CD4-positive, alpha-beta T cell (primary cell): ENCODE data around the gene ACTR1B. TPM values are rescaled to one million over a fixed set of nuclear protein-coding genes. Genes with fewer than 3 reads are reported as not detected.

Experiments
- ATAC-seq: fragments of 200-7000 bp; cut with Tn5 transposase; one replicate; pipeline ENCODE4 v1.10.0; 2022; ENCODE audit warnings: mild to moderate bottlenecking; ENCODE audit not compliant: poor library complexity
- CTCF ChIA-PET: fragments of 350-600 bp; sonication (Branson Sonifier 250); formaldehyde crosslinking; loops from one replicate; lab custom pipeline; 2021; ENCODE audit warnings: antibody characterized with exemption, inconsistent platforms; lab: Charles Lee
- POLR2A ChIA-PET: fragments of 350-600 bp; sonication (Branson Sonifier 250); formaldehyde crosslinking; loops from one replicate; lab custom pipeline; 2021; ENCODE audit warnings: antibody characterized with exemption, inconsistent platforms; lab: Charles Lee
- DNase-seq, 14 experiments: peaks; one replicate each; pipeline ENCODE4 v3.0.0-alpha.2; 2013 to 2020; ENCODE audit warnings: mixed read lengths in 2 of 14
- H3K27ac ChIP-seq, 2 donors: one replicate each; pipeline versions ENCODE4 v1.5.1 to v1.7.0; 2013; ENCODE audit warnings: low read length in 2 of 2, low read depth in 1 of 2, mild to moderate bottlenecking in 1 of 2
- H3K27me3 ChIP-seq, 2 experiments: 1 replicate in 1 of 2; 2 replicates in 1 of 2; pipeline versions ENCODE4 v1.6.1 to v1.7.0; 2013; ENCODE audit warnings: low read length in 2 of 2, control low read depth in 1 of 2, mild to moderate bottlenecking in 1 of 2, moderate library complexity in 1 of 2; ENCODE audit not compliant: insufficient read depth in 2 of 2, control insufficient read depth in 1 of 2
- H3K36me3 ChIP-seq: one replicate; pipeline ENCODE4 v1.6.1; 2013; ENCODE audit warnings: low read length, control low read depth; ENCODE audit not compliant: insufficient read depth
- H3K4me1 ChIP-seq: one replicate; pipeline ENCODE4 v1.6.1; 2013; ENCODE audit warnings: low read length, control low read depth; ENCODE audit not compliant: insufficient read depth
- H3K4me3 ChIP-seq: one replicate; pipeline ENCODE4 v1.5.1; 2013; ENCODE audit warnings: mild to moderate bottlenecking, low read length, moderate library complexity
- H3K9me3 ChIP-seq, 2 experiments: 1 replicate in 1 of 2; 2 replicates in 1 of 2; pipeline versions ENCODE4 v1.6.1 to v1.7.0; 2013; ENCODE audit warnings: low read length in 2 of 2, mild to moderate bottlenecking in 2 of 2, control low read depth in 1 of 2, moderate library complexity in 1 of 2; ENCODE audit not compliant: control insufficient read depth in 1 of 2, insufficient read depth in 1 of 2
- H3K27ac Mint-ChIP-seq: one replicate; pipeline ENCODE4 v1.8.0; 2020; ENCODE audit warnings: mixed read lengths
- H3K27me3 Mint-ChIP-seq: one replicate; pipeline ENCODE4 v1.8.0; 2021; ENCODE audit warnings: mixed read lengths
- H3K36me3 Mint-ChIP-seq: one replicate; pipeline ENCODE4 v1.8.0; 2021; ENCODE audit warnings: low read depth, mixed read lengths
- H3K4me1 Mint-ChIP-seq: one replicate; pipeline ENCODE4 v1.8.0; 2021; ENCODE audit warnings: low read depth, mixed read lengths
- H3K4me3 Mint-ChIP-seq: one replicate; pipeline ENCODE4 v1.8.0; 2020; ENCODE audit warnings: mild to moderate bottlenecking, mixed read lengths
- H3K9me3 Mint-ChIP-seq: one replicate; pipeline ENCODE4 v1.8.0; 2020; ENCODE audit warnings: mixed read lengths
- intact Hi-C, 2 experiments: fragments of 100-400 bp; cut with DNase I in 1 of 2; cut with micrococcal nuclease in 1 of 2; formaldehyde crosslinking; loops; one replicate each; pipeline versions ENCODE4 v1.15.1 to v1.9.0; 2023 to 2025; cut with DNase I, micrococcal nuclease
- total RNA-seq, 174 experiments: library from RNA in 2 of 174; stranded (reverse) in 2 of 174; gene quantifications; one replicate each; pipeline ENCODE4 v1.2.3 and lab custom pipeline; 2021 to 2026
- TF ChIP-seq, protein P1 (sequence below): fragments of 200-600 bp; IDR thresholded peaks from one replicate; pipeline ENCODE4 v1.8.0; 2022; ENCODE audit warnings: antibody characterized with exemption, mild to moderate bottlenecking

ACTR1B gene
- total RNA-seq, 2 experiments from 2014 or later: 89.5 to 92.8 TPM

- Histone ChIP-seq H3K9me3 (no peaks in the 10 kb centered on the region), H3K4me3 (peak within 1 kb of the TSS; percentile 97), H3K27me3 (no peaks in the 10 kb centered on the region), H3K4me1 (peaks cover 18% of the 10 kb centered on the region), H3K36me3 (peaks cover 26% of the 10 kb centered on the region), H3K27ac (peak within 1 kb of the TSS; percentile 84 to 89)
- H3K9me3 Mint-ChIP-seq: no peaks in the 10 kb centered on the region
- H3K27ac Mint-ChIP-seq: peak within 1 kb of the TSS; percentile 93
- no peaks in the 10 kb centered on the region for H3K27me3 Mint-ChIP-seq
- H3K36me3 Mint-ChIP-seq: peaks cover 52% of the 10 kb centered on the region
- DNase-seq: peak; percentile 96 to 99 (median 98)
- ChIA-PET POLR2A (interaction anchor here (0.7 to 10.1 kb wide), 14 partner anchors 10 to 1509 kb away, joined by 3 to 244 read pairs (median 3); partner anchors contain the start of genes ACTR1B, LIPT1, TSGA10 and ZAP70), CTCF (interaction anchor here (1.3 to 5.2 kb wide), 5 partner anchors 18 to 55 kb away, joined by 4 to 29 read pairs (median 5); partner anchors contain the start of gene ACTR1B)
- intact Hi-C loops: loop anchor here (1.0 to 10.0 kb wide), 10 partner anchors 16 to 1846 kb away; partner anchors contain the start of genes ACTR1B (in 1 of the 2), ARID5A (in 1 of the 2), EIF5B (in 1 of the 2) and REV1 (in 1 of the 2)
- peak; percentile 96 for ATAC-seq
- TF ChIP-seq, protein P1, sequence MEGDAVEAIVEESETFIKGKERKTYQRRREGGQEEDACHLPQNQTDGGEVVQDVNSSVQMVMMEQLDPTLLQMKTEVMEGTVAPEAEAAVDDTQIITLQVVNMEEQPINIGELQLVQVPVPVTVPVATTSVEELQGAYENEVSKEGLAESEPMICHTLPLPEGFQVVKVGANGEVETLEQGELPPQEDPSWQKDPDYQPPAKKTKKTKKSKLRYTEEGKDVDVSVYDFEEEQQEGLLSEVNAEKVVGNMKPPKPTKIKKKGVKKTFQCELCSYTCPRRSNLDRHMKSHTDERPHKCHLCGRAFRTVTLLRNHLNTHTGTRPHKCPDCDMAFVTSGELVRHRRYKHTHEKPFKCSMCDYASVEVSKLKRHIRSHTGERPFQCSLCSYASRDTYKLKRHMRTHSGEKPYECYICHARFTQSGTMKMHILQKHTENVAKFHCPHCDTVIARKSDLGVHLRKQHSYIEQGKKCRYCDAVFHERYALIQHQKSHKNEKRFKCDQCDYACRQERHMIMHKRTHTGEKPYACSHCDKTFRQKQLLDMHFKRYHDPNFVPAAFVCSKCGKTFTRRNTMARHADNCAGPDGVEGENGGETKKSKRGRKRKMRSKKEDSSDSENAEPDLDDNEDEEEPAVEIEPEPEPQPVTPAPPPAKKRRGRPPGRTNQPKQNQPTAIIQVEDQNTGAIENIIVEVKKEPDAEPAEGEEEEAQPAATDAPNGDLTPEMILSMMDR: no peak
- H3K4me3 Mint-ChIP-seq: peak within 1 kb of the TSS; percentile 97
- peaks cover 31% of the 10 kb centered on the region for H3K4me1 Mint-ChIP-seq
Observed at GRCh38 chr2:97645695-97646629, 17.9 kb downstream of the ACTR1B start, which contains the start of gene COX5B. Gene COX5B, plus strand, starts transcription at chr2:97646062. Its CDS starts 25 bp downstream, at chr2:97646087.

DNA sequence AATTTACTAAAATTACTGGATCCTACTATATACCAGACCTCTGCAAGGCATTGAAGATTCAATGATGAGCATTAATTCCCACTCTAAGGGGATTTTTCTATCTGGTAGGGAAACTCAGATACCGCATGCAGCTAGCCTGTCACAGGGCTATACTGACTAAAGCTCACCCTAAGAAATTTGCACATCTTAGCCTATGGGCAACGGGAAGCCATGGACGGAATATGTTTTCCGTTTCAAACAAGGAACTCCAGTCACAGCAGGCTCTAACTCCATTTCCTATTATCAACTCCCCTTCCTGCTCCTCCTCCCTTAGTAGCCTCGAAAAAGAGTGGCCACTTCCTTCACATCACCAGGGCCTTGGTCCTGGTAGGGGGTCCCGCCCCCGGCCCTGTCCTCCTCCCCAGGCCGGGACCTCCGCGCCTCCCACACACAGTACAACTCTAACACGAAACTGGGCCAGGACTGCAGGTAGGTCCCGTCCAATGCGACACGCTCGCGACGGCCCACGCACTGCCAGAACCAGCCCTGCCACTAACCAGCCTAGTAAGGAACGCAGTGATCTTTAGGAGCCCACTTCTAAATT lies 18.6 kb downstream of the ACTR1B start:
- Histone ChIP-seq H3K27me3 (no peaks in the 10 kb centered on the region), H3K4me1 (peaks cover 18% of the 10 kb centered on the region), H3K27ac (peak overlapping the region; percentile 84 to 89), H3K36me3 (peaks cover 26% of the 10 kb centered on the region), H3K4me3 (peak overlapping the region; percentile 97), H3K9me3 (no peaks in the 10 kb centered on the region)
- peak overlapping the region; percentile 97 for H3K4me3 Mint-ChIP-seq
- ChIA-PET POLR2A (interaction anchor here (0.7 to 10.1 kb wide), 12 partner anchors 9 to 1510 kb away, joined by 3 to 244 read pairs (median 5); partner anchors contain the start of genes ACTR1B, LIPT1, TSGA10 and ZAP70), CTCF (interaction anchor here (1.3 to 5.2 kb wide), 4 partner anchors 19 to 55 kb away, joined by 4 to 29 read pairs (median 6); partner anchors contain the start of gene ACTR1B)
- intact Hi-C loops: loop anchor here (1.0 to 10.0 kb wide), 9 partner anchors 19 to 1847 kb away; partner anchors contain the start of genes ACTR1B (in 1 of the 2), ARID5A (in 1 of the 2), EIF5B (in 1 of the 2) and REV1 (in 1 of the 2)
- DNase-seq: peak in 1 of 14 experiments; percentile 55
- peaks cover 31% of the 10 kb centered on the region for H3K4me1 Mint-ChIP-seq
- peaks cover under 1% of the 10 kb centered on the region for H3K27me3 Mint-ChIP-seq
- ATAC-seq: peak; percentile 47
- H3K27ac Mint-ChIP-seq: peak overlapping the region; percentile 93
- H3K36me3 Mint-ChIP-seq: peaks cover 45% of the 10 kb centered on the region
- TF ChIP-seq, protein P1: no peak
- no peaks in the 10 kb centered on the region for H3K9me3 Mint-ChIP-seq
